Astrocyte (in vitro differentiated cells and primary cell): ENCODE data around the gene CARS2. TPM values are rescaled to one million over a fixed set of nuclear protein-coding genes. Genes with fewer than 3 reads are reported as not detected.

ENCODE experiments used
- DNase-seq: peaks from one replicate; pipeline ENCODE4 v3.0.0-alpha.2; 2010; ENCODE audit warnings: low read depth
- FAIRE-seq: peaks from 2 replicates; lab custom pipeline; 2011; peaks lifted over from hg19 to GRCh38; lab: Jason Lieb, UNC
- H2AFZ ChIP-seq: 2 replicates; pipeline ENCODE4 v1.6.0; 2012; ENCODE audit warnings: low read depth, low read length, inconsistent platforms
- H3K27ac ChIP-seq: 2 replicates; pipeline ENCODE4 v1.5.1; 2011; ENCODE audit warnings: low read depth, low read length, inconsistent platforms
- H3K27me3 ChIP-seq: 2 replicates; pipeline ENCODE4 v1.6.0; 2011; ENCODE audit warnings: low read length, inconsistent platforms; ENCODE audit not compliant: insufficient read depth
- H3K36me3 ChIP-seq: 2 replicates; pipeline ENCODE4 v1.5.1; 2011; ENCODE audit warnings: low read length, inconsistent platforms; ENCODE audit not compliant: insufficient read depth
- H3K4me1 ChIP-seq: 2 replicates; pipeline ENCODE4 v1.5.1; 2011; ENCODE audit warnings: low read length, inconsistent platforms; ENCODE audit not compliant: insufficient read depth
- H3K4me2 ChIP-seq: 2 replicates; pipeline ENCODE4 v1.6.0; 2012; ENCODE audit warnings: low read length, inconsistent platforms
- H3K4me3 ChIP-seq: 2 replicates; pipeline ENCODE4 v1.5.1; 2011; ENCODE audit warnings: low read depth, mild to moderate bottlenecking, low read length, inconsistent platforms; ENCODE audit not compliant: insufficient read depth
- H3K79me2 ChIP-seq: 2 replicates; pipeline ENCODE4 v1.6.0; 2012; ENCODE audit warnings: mild to moderate bottlenecking, low read length, inconsistent platforms; ENCODE audit not compliant: insufficient read depth
- H3K9ac ChIP-seq: 2 replicates; pipeline ENCODE4 v1.6.0; 2012; ENCODE audit warnings: mild to moderate bottlenecking, low read length, inconsistent platforms
- H3K9me3 ChIP-seq: 2 replicates; pipeline ENCODE4 v1.5.1; 2012; ENCODE audit warnings: low read depth, mild to moderate bottlenecking, low read length, inconsistent platforms; ENCODE audit not compliant: insufficient read depth
- H4K20me1 ChIP-seq: 2 replicates; pipeline ENCODE4 v1.6.0; 2012; ENCODE audit warnings: low read length, inconsistent platforms; ENCODE audit not compliant: insufficient read depth
- H3K27ac Mint-ChIP-seq: one replicate; pipeline ENCODE4 v1.8.0; 2021; ENCODE audit warnings: mild to moderate bottlenecking, mixed read lengths; ENCODE audit not compliant: unreplicated experiment
- H3K27me3 Mint-ChIP-seq: one replicate; pipeline ENCODE4 v1.8.0; 2021; ENCODE audit warnings: low read depth, mixed read lengths; ENCODE audit not compliant: unreplicated experiment
- H3K36me3 Mint-ChIP-seq: one replicate; pipeline ENCODE4 v1.8.0; 2021; ENCODE audit warnings: low read depth, mixed read lengths; ENCODE audit not compliant: unreplicated experiment
- H3K4me1 Mint-ChIP-seq: one replicate; pipeline ENCODE4 v1.8.0; 2021; ENCODE audit warnings: low read depth, mixed read lengths; ENCODE audit not compliant: unreplicated experiment
- H3K4me3 Mint-ChIP-seq: one replicate; pipeline ENCODE4 v1.8.0; 2021; ENCODE audit warnings: mild to moderate bottlenecking, moderate library complexity, mixed read lengths; ENCODE audit not compliant: unreplicated experiment
- H3K9me3 Mint-ChIP-seq: one replicate; pipeline ENCODE4 v1.8.0; 2021; ENCODE audit warnings: mild to moderate bottlenecking, mixed read lengths; ENCODE audit not compliant: unreplicated experiment
- CTCF ChIP-seq: IDR thresholded peaks from 2 replicates; pipeline ENCODE4 v1.5.1; 2011; ENCODE audit warnings: low read depth, mild to moderate bottlenecking, inconsistent platforms, low read length, moderate library complexity; ENCODE audit not compliant: insufficient read depth
- EZH2 ChIP-seq: IDR thresholded peaks from 2 replicates; pipeline ENCODE4 v1.6.1; 2012; ENCODE audit warnings: mild to moderate bottlenecking, low read length, inconsistent platforms; ENCODE audit not compliant: insufficient read depth
- total RNA-seq: library from RNA; stranded (reverse); gene quantifications from 2 replicates; pipeline ENCODE4 v1.2.1, GENCODE V29; 2021

CARS2 gene
- total RNA-seq, 1 donor from 2014 or later: 51.4 TPM

- Histone ChIP-seq H3K4me1 (no peaks in the 10 kb centered on the region), H3K9me3 (no peaks in the 10 kb centered on the region), H3K36me3 (no peaks in the 10 kb centered on the region), H3K27me3 (peaks cover 2% of the 10 kb centered on the region), H3K4me2 (no peak overlapping the region), H3K79me2 (no peaks in the 10 kb centered on the region), H3K27ac (no peak overlapping the region), H2AFZ (no peak overlapping the region), H3K9ac (no peak overlapping the region), H3K4me3 (no peak overlapping the region), H4K20me1 (no peaks in the 10 kb centered on the region)
- Mint-ChIP-seq H3K4me3 (no peak overlapping the region), H3K9me3 (peaks cover 2% of the 10 kb centered on the region), H3K4me1 (peaks cover 2% of the 10 kb centered on the region), H3K27ac (no peak overlapping the region), H3K27me3 (peaks cover 9% of the 10 kb centered on the region), H3K36me3 (no peaks in the 10 kb centered on the region)
- TF ChIP-seq CTCF: no peak
- no peak for TF ChIP-seq EZH2
- DNase-seq: no peak
- FAIRE-seq: no peak
These were observed 100.8 kb downstream of the CARS2 start for GRCh38 chr13:110605132-110605531.

GRCh38 chr13:110600980-110601379, 104.9 kb downstream of the CARS2 start:
- FAIRE-seq (no peak), DNase-seq (no peak)
- no peaks in the 10 kb centered on the region for H3K36me3 ChIP-seq
- H3K9me3 ChIP-seq: no peaks in the 10 kb centered on the region
- Mint-ChIP-seq H3K4me1 (peaks cover 2% of the 10 kb centered on the region), H3K27me3 (peaks cover 11% of the 10 kb centered on the region), H3K9me3 (no peaks in the 10 kb centered on the region), H3K27ac (no peak overlapping the region), H3K4me3 (no peak overlapping the region), H3K36me3 (no peaks in the 10 kb centered on the region)
- no peak overlapping the region for H3K27ac ChIP-seq
- H2AFZ ChIP-seq: no peak overlapping the region
- H3K4me1 ChIP-seq: no peaks in the 10 kb centered on the region
- H3K4me2 ChIP-seq: no peak overlapping the region
- peaks cover 2% of the 10 kb centered on the region for H3K27me3 ChIP-seq
- no peak overlapping the region for H3K4me3 ChIP-seq
- no peaks in the 10 kb centered on the region for H3K79me2 ChIP-seq
- no peaks in the 10 kb centered on the region for H4K20me1 ChIP-seq
- TF ChIP-seq CTCF: no peak
- no peak for TF ChIP-seq EZH2
- no peak overlapping the region for H3K9ac ChIP-seq

GRCh38 chr13:110600261-110600819, 105.6 kb downstream of the CARS2 start:
- no peaks in the 10 kb centered on the region for H3K9me3 Mint-ChIP-seq
- Histone ChIP-seq H3K4me3 (no peak overlapping the region), H3K27ac (no peak overlapping the region), H3K4me1 (no peaks in the 10 kb centered on the region), H2AFZ (no peak overlapping the region), H3K9me3 (no peaks in the 10 kb centered on the region), H3K9ac (no peak overlapping the region), H3K4me2 (no peak overlapping the region), H4K20me1 (no peaks in the 10 kb centered on the region), H3K79me2 (no peaks in the 10 kb centered on the region), H3K27me3 (peaks cover 2% of the 10 kb centered on the region), H3K36me3 (no peaks in the 10 kb centered on the region)
- no peak for DNase-seq
- TF ChIP-seq CTCF: no peak
- TF ChIP-seq EZH2: no peak
- H3K4me1 Mint-ChIP-seq: peaks cover 2% of the 10 kb centered on the region
- H3K27ac Mint-ChIP-seq: no peak overlapping the region
- H3K4me3 Mint-ChIP-seq: no peak overlapping the region
- H3K27me3 Mint-ChIP-seq: peaks cover 11% of the 10 kb centered on the region
- FAIRE-seq: no peak
- no peaks in the 10 kb centered on the region for H3K36me3 Mint-ChIP-seq
